Fibroblast of pulmonary artery (primary cell): ENCODE results near the gene FAM20A.

Experiments used
- DNase-seq: peaks from one replicate; pipeline ENCODE4 v3.0.0-alpha.2; 2010; ENCODE audit warnings: low read depth
- H3K4me3 ChIP-seq: replicated peaks from 2 replicates; pipeline ENCODE4 v1.5.1; 2011; ENCODE audit warnings: low read depth, mild to moderate bottlenecking, control low read depth, low read length, moderate library complexity
- TF ChIP-seq, protein P1 (sequence below): IDR thresholded peaks from 2 replicates; pipeline ENCODE4 v1.5.1; 2011; ENCODE audit warnings: mild to moderate bottlenecking, control low read depth, low read length, inconsistent platforms; ENCODE audit errors: missing control alignments

FAM20A gene

DNA sequence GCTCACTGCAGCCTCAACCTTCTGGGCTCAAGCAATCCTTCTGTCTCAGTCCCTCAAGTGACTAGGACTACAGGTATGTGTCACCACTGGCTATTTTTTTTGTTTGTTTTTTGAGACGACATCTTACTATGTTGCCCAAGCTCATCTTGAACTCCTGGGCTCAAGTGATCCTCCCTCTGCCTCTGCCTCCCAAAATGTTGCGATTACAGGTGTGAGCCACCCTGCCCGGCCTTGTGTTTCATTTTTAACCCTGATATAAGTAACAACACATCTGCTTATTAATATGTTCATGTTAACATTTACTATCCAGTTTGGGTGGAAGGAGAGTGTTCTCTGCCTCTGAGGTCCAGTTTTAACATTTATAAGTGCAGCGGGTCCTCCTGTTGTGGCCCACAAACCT is 3.1 kb downstream of the FAM20A start:
- DNase-seq: no peak
- H3K4me3 ChIP-seq: no peak overlapping the region
- TF ChIP-seq, protein P1, sequence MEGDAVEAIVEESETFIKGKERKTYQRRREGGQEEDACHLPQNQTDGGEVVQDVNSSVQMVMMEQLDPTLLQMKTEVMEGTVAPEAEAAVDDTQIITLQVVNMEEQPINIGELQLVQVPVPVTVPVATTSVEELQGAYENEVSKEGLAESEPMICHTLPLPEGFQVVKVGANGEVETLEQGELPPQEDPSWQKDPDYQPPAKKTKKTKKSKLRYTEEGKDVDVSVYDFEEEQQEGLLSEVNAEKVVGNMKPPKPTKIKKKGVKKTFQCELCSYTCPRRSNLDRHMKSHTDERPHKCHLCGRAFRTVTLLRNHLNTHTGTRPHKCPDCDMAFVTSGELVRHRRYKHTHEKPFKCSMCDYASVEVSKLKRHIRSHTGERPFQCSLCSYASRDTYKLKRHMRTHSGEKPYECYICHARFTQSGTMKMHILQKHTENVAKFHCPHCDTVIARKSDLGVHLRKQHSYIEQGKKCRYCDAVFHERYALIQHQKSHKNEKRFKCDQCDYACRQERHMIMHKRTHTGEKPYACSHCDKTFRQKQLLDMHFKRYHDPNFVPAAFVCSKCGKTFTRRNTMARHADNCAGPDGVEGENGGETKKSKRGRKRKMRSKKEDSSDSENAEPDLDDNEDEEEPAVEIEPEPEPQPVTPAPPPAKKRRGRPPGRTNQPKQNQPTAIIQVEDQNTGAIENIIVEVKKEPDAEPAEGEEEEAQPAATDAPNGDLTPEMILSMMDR: no peak

DNA sequence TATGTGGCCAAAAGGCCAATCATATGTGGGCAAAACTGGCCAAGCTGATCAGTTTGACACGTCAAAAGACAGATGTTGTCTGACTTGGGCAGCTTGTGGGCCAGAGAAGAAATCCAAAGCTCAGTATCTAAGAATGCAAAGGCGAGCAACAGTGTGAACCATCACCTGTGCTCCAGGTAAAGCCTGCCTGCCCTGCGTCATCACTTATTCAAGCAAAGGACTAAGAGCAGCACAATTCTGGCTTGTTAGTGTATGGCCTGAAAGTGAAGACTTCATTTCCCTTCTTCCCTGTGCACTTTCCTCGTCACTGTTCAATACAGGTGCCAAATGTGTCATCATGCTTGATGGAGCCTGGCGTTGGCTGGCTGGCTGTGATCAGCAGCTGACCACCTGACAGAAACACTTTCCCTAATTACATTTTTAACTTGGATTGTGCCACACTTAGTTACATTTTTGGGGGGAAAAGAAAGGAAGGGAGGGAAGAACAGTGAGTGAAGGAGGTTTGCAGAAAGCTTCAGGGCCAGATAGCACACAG is 4.7 kb downstream of the FAM20A start:
- TF ChIP-seq, protein P1: no peak
- no peak overlapping the region for H3K4me3 ChIP-seq

DNA sequence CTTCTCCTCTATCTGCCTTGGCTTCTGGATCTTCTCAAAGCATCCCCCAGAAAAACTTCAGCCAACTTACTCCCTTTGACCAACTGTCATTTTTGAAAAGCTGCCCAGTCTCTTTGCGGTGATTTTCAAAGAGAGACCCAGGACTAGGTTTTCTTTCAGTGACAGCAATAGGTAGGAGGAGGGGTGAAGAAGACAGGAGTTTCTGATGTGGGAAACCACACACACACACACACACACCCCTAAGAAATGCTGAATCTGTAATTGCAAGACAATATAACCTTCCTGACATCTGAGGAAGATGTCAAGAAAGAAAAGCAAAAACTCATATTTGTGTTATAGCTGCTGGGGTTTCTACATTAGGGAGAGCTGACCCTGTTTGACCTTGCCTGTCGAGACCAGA is 5.2 kb downstream of the FAM20A start:
- no peak overlapping the region for H3K4me3 ChIP-seq
- TF ChIP-seq, protein P1: no peak
- DNase-seq: no peak

More for the DNA sequence above, 4.7 kb downstream of the FAM20A start:
- DNase-seq: no peak

DNA sequence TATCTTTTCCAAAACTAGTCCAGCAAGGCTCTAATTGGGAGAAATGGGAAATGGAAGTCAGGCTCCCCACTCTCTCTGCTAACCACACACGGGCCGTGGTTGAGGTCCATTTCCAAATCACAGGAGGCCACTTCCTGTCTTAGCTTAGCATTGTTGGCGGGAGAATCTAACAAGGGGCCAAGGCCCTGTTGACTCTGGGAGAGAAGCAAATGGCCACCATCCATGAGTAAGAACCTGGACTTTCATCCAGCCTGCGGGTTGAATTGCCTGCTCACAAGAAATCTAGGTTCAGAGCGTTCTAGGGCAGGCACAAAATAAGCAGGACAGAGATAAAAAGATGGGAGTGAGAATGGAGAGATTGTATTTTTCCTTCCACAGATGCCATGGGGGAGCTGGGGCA is 5.7 kb downstream of the FAM20A start:
- TF ChIP-seq, protein P1: no peak

DNA sequence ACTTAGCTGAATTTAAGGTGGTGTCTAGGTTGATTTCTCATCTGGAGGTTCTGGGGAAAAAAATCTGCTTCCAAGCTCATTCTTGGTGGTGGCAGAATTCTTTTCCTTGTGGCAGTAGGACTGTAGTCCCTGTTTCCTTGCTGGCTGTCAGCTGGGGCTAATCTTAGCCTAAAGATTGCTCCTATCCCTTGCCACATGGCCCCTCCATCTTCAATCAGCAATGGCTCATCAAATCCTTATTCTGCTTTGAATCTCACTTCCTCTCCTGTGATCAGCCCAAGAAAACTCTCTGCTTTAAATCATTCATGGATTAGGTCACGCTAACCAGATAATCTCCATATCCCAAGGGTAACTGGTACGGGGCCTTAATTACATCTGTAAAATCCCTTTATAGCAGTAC is 6.6 kb downstream of the FAM20A start:
- TF ChIP-seq, protein P1: no peak
- no peak for DNase-seq

More for the DNA sequence above, 5.7 kb downstream of the FAM20A start:
- no peak for DNase-seq
- no peak overlapping the region for H3K4me3 ChIP-seq

DNA sequence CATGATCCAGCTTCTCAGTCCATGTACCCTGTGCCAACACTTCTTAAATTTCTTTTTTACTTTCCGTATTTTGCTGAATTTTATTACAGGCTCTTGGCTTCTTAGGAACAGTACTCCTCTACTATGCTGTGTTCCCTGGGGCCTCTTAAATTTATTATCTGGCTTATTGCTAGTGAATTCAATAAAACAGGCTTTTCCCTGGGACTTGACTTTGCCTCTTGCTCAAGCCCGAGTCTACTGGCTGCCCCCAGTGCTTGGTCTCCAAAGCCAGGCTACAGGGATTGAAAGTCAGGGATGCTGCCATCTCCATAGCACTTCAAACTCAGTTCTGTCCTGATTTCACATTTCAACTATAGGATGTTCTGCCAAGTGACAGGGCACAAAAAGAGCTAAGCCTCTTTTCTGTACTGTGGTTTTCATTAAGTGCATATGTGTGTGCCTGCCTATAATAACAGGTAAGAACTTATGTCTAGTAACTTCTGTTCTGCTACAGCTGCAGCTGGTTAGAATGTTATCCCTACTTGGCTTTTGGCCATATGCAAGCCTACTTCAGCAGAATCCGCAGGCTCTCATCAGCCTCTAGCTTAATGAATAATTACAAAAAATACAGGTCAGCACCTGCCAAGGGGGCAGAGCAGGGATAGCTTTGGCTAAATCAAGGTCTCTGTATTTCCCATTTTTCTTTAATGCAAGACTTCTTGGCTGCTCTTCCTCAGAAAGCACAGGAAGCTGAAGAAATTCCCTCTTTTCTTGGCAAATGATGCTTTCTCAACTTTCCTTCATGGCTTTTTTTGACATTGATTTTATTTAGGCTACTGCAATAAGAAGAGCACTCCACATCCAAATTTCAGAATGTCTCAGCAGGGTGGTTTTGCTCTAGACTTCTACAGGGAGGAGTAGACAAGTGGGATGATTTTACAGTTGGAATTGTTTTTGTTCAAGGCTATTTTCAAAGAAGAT is 8.2 kb downstream of the FAM20A start:
- TF ChIP-seq, protein P1: no peak
- no peak overlapping the region for H3K4me3 ChIP-seq
- DNase-seq: no peak

More for the DNA sequence above, 6.6 kb downstream of the FAM20A start:
- H3K4me3 ChIP-seq: no peak overlapping the region
